HUES48 (cell line): ENCODE results near the gene HAUS5.

Experiments
- H3K27ac ChIP-seq: one replicate; pipeline ENCODE4 v1.7.0; 2013; ENCODE audit warnings: low read depth, low read length, inconsistent platforms
- H3K27me3 ChIP-seq: 2 replicates; pipeline ENCODE4 v1.6.1; 2013; ENCODE audit warnings: mild to moderate bottlenecking, low read length; ENCODE audit not compliant: control insufficient read depth, insufficient read depth
- H3K36me3 ChIP-seq: 2 replicates; pipeline ENCODE4 v1.6.1; 2013; ENCODE audit warnings: low read length; ENCODE audit not compliant: control insufficient read depth, insufficient read depth
- H3K4me1 ChIP-seq: 2 replicates; pipeline ENCODE4 v1.6.1; 2013; ENCODE audit warnings: mild to moderate bottlenecking, low read length; ENCODE audit not compliant: control insufficient read depth, insufficient read depth
- H3K4me3 ChIP-seq: 2 replicates; pipeline ENCODE4 v1.5.1; 2013; ENCODE audit warnings: mild to moderate bottlenecking, low read depth, low read length
- H3K9ac ChIP-seq: 2 replicates; pipeline ENCODE4 v1.6.1; 2013; ENCODE audit warnings: mild to moderate bottlenecking, low read depth, low read length, moderate library complexity
- H3K9me3 ChIP-seq: 2 replicates; pipeline ENCODE4 v1.6.1; 2013; ENCODE audit warnings: low read length; ENCODE audit not compliant: control insufficient read depth, insufficient read depth

HAUS5 gene

GRCh38 chr19:35655600-35655999 lies 43.1 kb downstream of the HAUS5 start:
- Histone ChIP-seq H3K9me3 (no peaks in the 10 kb centered on the region), H3K36me3 (peaks cover 77% of the 10 kb centered on the region), H3K4me1 (no peaks in the 10 kb centered on the region), H3K4me3 (no peak overlapping the region), H3K27me3 (no peaks in the 10 kb centered on the region), H3K27ac (no peak overlapping the region), H3K9ac (no peak overlapping the region)

- Histone ChIP-seq H3K4me3 (no peak overlapping the region), H3K9ac (no peak overlapping the region), H3K27me3 (no peaks in the 10 kb centered on the region), H3K4me1 (no peaks in the 10 kb centered on the region), H3K36me3 (peaks cover 71% of the 10 kb centered on the region), H3K27ac (no peak overlapping the region), H3K9me3 (no peaks in the 10 kb centered on the region)
These were observed 44.2 kb downstream of the HAUS5 start for GRCh38 chr19:35656700-35657099.

- H3K4me1 ChIP-seq = no peaks in the 10 kb centered on the region
- no peak overlapping the region for H3K4me3 ChIP-seq
- H3K36me3 ChIP-seq = peaks cover 70% of the 10 kb centered on the region
- no peak overlapping the region for H3K27ac ChIP-seq
- no peak overlapping the region for H3K9ac ChIP-seq
- H3K9me3 ChIP-seq = no peaks in the 10 kb centered on the region
- no peaks in the 10 kb centered on the region for H3K27me3 ChIP-seq
These were observed 45.6 kb downstream of the HAUS5 start for GRCh38 chr19:35657904-35658700.

GRCh38 chr19:35661995-35662340 lies 49.4 kb downstream of the HAUS5 start:
- Histone ChIP-seq H3K27ac (no peak overlapping the region), H3K9ac (no peak overlapping the region), H3K36me3 (peaks cover 39% of the 10 kb centered on the region), H3K4me1 (no peaks in the 10 kb centered on the region), H3K4me3 (no peak overlapping the region), H3K9me3 (no peaks in the 10 kb centered on the region), H3K27me3 (no peaks in the 10 kb centered on the region)

- H3K4me1 ChIP-seq = no peaks in the 10 kb centered on the region
- H3K27me3 ChIP-seq = no peaks in the 10 kb centered on the region
These were observed 51.4 kb downstream of the HAUS5 start for GRCh38 chr19:35663981-35664380.

GRCh38 chr19:35665157-35665556 lies 52.6 kb downstream of the HAUS5 start:
- H3K4me1 ChIP-seq = no peaks in the 10 kb centered on the region
- peaks cover 8% of the 10 kb centered on the region; the same call in 1 of the 2 replicates for H3K36me3 ChIP-seq
- no peaks in the 10 kb centered on the region for H3K9me3 ChIP-seq
- H3K27ac ChIP-seq = no peak overlapping the region
- no peaks in the 10 kb centered on the region for H3K27me3 ChIP-seq
- no peak overlapping the region for H3K4me3 ChIP-seq
- H3K9ac ChIP-seq = no peak overlapping the region

More at GRCh38 chr19:35663981-35664380, 51.4 kb downstream of the HAUS5 start:
- Histone ChIP-seq H3K9me3 (no peaks in the 10 kb centered on the region), H3K4me3 (no peak overlapping the region), H3K36me3 (peaks cover 19% of the 10 kb centered on the region), H3K27ac (no peak overlapping the region), H3K9ac (no peak overlapping the region)

- no peaks in the 10 kb centered on the region for H3K9me3 ChIP-seq
These were observed 53.1 kb downstream of the HAUS5 start for GRCh38 chr19:35665604-35666003.

GRCh38 chr19:35666251-35666913 lies 53.8 kb downstream of the HAUS5 start, which contains the start of gene UPK1A:
Gene UPK1A, plus strand, starts transcription at chr19:35666517. Its CDS starts 296 bp downstream, at chr19:35666813.
- H3K27me3 ChIP-seq = no peaks in the 10 kb centered on the region
- no peak within 1 kb of the TSS for H3K9ac ChIP-seq
- H3K4me1 ChIP-seq = no peaks in the 10 kb centered on the region
- peaks cover 4% of the 10 kb centered on the region; the same call in 1 of the 2 replicates for H3K36me3 ChIP-seq
- no peak within 1 kb of the TSS for H3K27ac ChIP-seq
- no peak within 1 kb of the TSS for H3K4me3 ChIP-seq
- no peaks in the 10 kb centered on the region for H3K9me3 ChIP-seq

More at GRCh38 chr19:35665604-35666003, 53.1 kb downstream of the HAUS5 start:
- Histone ChIP-seq H3K4me1 (no peaks in the 10 kb centered on the region), H3K27ac (no peak overlapping the region), H3K9ac (no peak overlapping the region), H3K4me3 (no peak overlapping the region), H3K27me3 (no peaks in the 10 kb centered on the region), H3K36me3 (peaks cover 8% of the 10 kb centered on the region; the same call in 1 of the 2 replicates)

GRCh38 chr19:35669566-35669965 lies 57.0 kb downstream of the HAUS5 start:
- no peak overlapping the region for H3K4me3 ChIP-seq
- no peak overlapping the region for H3K27ac ChIP-seq
- no peaks in the 10 kb centered on the region for H3K9me3 ChIP-seq
- H3K9ac ChIP-seq = no peak overlapping the region
- no peaks in the 10 kb centered on the region for H3K27me3 ChIP-seq
- H3K4me1 ChIP-seq = no peaks in the 10 kb centered on the region
- no peaks in the 10 kb centered on the region for H3K36me3 ChIP-seq

GRCh38 chr19:35669974-35670373 lies 57.4 kb downstream of the HAUS5 start:
- H3K27ac ChIP-seq = no peak overlapping the region
- H3K9ac ChIP-seq = no peak overlapping the region
- H3K27me3 ChIP-seq = no peaks in the 10 kb centered on the region
- H3K4me1 ChIP-seq = no peaks in the 10 kb centered on the region
- H3K9me3 ChIP-seq = no peaks in the 10 kb centered on the region
- H3K4me3 ChIP-seq = no peak overlapping the region
- H3K36me3 ChIP-seq = no peaks in the 10 kb centered on the region

GRCh38 chr19:35670686-35671085 lies 58.2 kb downstream of the HAUS5 start:
- Histone ChIP-seq H3K4me1 (no peaks in the 10 kb centered on the region), H3K27me3 (no peaks in the 10 kb centered on the region)

More at GRCh38 chr19:35670686-35671085, 58.2 kb downstream of the HAUS5 start:
- no peak overlapping the region for H3K9ac ChIP-seq
- H3K36me3 ChIP-seq = no peaks in the 10 kb centered on the region
- no peak overlapping the region for H3K4me3 ChIP-seq
- no peak overlapping the region for H3K27ac ChIP-seq
- H3K9me3 ChIP-seq = no peaks in the 10 kb centered on the region
